Activated naive CD8-positive, alpha-beta T cell treated with anti-CD3 and anti-CD28 coated beads, Interleukin-2, amount 50 U/mL, for 24 hours (primary cell): ENCODE measurements around the gene CARNS1.
A peak's percentile ranks its signal among the peaks of the same experiment; 100 is the strongest.

Experiments used
- ATAC-seq: fragments of 150-1000 bp; cut with Tn5 transposase; one replicate; pipeline ENCODE4 v1.10.0; 2021
- DNase-seq: peaks from one replicate; pipeline ENCODE4 v3.0.0; 2021
- H3K27ac Mint-ChIP-seq: one replicate; pipeline ENCODE4 v1.8.0; 2021; ENCODE audit warnings: mild to moderate bottlenecking, mixed read lengths
- H3K27me3 Mint-ChIP-seq: one replicate; pipeline ENCODE4 v1.8.0; 2021; ENCODE audit warnings: mixed read lengths
- H3K36me3 Mint-ChIP-seq: one replicate; pipeline ENCODE4 v1.8.0; 2021; ENCODE audit warnings: low read depth, mixed read lengths
- H3K4me1 Mint-ChIP-seq: one replicate; pipeline ENCODE4 v1.8.0; 2021; ENCODE audit warnings: mixed read lengths
- H3K4me3 Mint-ChIP-seq: one replicate; pipeline ENCODE4 v1.8.0; 2021; ENCODE audit warnings: mild to moderate bottlenecking, moderate library complexity, mixed read lengths
- H3K9me3 Mint-ChIP-seq: one replicate; pipeline ENCODE4 v1.8.0; 2021; ENCODE audit warnings: mixed read lengths

CARNS1 gene

DNA sequence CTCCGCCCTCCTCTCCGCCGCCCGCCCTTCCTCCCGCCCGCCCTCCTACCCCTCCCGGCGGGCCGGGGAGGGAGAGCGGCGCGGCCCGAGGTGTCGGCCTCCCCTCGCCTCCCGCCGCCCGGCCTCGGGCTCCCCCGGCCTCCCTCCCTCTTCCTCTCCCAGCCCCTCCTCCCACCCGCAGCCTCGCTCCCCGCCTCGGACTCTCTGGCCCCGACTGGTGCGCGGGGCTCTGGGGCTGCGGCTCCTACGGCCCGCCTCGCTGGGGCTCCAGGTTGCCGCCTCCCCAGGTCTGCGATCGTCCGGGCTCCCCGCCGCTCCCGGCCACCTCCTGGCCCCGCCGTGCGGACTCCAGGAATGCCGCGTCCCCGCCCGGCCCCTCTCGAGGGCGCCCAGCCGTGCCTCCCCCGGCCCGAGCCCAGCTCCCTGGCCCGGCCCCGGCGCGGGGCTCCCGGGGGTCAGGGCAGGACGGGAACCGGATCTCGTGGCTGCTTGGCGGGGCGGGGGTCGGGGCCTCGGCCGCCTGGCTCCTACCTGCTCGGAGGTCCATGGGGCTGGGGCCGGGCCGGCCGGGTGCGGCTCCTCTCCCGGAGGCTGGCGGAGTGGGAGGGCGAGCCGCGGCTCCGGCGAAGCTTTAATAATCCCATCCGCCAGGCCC, 42.4 kb upstream of the CARNS1 start, which contains the start of gene CLCF1:
Gene CLCF1, minus strand, starts transcription at position 606 of the 655 bp plus-strand sequence. Its CDS starts 59 bp downstream, at position 547.
- H3K4me3 Mint-ChIP-seq = peak within 1 kb of the TSS; percentile 87
- H3K27me3 Mint-ChIP-seq = peaks cover 26% of the 10 kb centered on the region
- H3K9me3 Mint-ChIP-seq = no peaks in the 10 kb centered on the region
- H3K27ac Mint-ChIP-seq = peak within 1 kb of the TSS; percentile 88
- peaks cover 47% of the 10 kb centered on the region for H3K4me1 Mint-ChIP-seq
- no peaks in the 10 kb centered on the region for H3K36me3 Mint-ChIP-seq
- DNase-seq = peak; percentile 42
- peak; percentile 6 for ATAC-seq

- Mint-ChIP-seq H3K27ac (peak overlapping the region; percentile 88), H3K36me3 (no peaks in the 10 kb centered on the region), H3K27me3 (peaks cover 26% of the 10 kb centered on the region), H3K4me1 (peaks cover 45% of the 10 kb centered on the region), H3K4me3 (peak overlapping the region; percentile 87), H3K9me3 (no peaks in the 10 kb centered on the region)
- ATAC-seq = peak; percentile 60
- peak; percentile 68 for DNase-seq
Measured at GRCh38 chr11:67373648-67374570, 41.6 kb upstream of the CARNS1 start.

- no peak for ATAC-seq
- Mint-ChIP-seq H3K4me1 (peaks cover 41% of the 10 kb centered on the region), H3K27ac (peak overlapping the region; percentile 79), H3K4me3 (peak overlapping the region; percentile 87), H3K9me3 (no peaks in the 10 kb centered on the region), H3K36me3 (no peaks in the 10 kb centered on the region), H3K27me3 (peaks cover 26% of the 10 kb centered on the region)
- no peak for DNase-seq
Measured at GRCh38 chr11:67374571-67375281, 40.8 kb upstream of the CARNS1 start.

GRCh38 chr11:67375320-67376055, 40.0 kb upstream of the CARNS1 start:
- Mint-ChIP-seq H3K36me3 (no peaks in the 10 kb centered on the region), H3K4me1 (peaks cover 37% of the 10 kb centered on the region), H3K4me3 (no peak overlapping the region), H3K27ac (no peak overlapping the region), H3K27me3 (peaks cover 24% of the 10 kb centered on the region), H3K9me3 (no peaks in the 10 kb centered on the region)
- no peak for DNase-seq
- no peak for ATAC-seq

DNA sequence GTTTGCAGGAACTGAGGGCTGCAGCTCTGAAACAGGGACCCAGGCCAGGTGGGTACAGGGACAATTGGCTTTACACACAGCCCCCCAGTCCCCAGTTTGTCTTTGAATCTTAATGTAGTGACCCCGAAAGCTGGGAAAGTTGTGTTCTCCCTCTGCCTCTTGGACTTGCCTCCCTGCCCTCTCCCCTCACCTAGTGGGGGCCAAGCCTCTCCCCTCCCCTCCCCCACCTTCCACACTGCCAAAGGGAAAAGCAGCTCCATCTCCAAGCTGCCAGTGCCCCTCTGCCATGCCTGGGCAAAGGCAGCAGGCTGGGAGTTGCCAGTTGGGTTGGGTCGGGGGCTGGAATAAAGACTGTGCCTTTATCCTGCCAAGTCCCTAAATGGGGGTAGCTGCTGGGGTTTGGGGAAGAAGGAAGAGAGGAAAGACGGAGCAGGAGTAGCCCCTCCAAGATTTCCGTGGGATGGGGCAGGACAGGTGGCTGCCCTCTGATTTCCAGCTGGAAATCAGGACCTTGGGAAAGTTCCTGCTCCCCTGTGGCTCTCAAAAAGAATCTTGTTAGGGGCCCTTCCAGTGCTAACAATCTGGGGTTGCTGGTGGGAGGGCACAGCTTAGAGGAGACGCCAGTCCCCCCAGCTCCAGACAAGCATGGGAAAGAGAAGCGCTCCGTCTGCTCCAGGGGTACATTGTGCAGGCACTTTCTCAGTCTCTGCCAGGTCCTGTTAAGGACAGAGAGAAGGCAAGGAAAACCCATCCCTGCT, 39.2 kb upstream of the CARNS1 start:
- H3K27me3 Mint-ChIP-seq = peaks cover 18% of the 10 kb centered on the region
- no peaks in the 10 kb centered on the region for H3K9me3 Mint-ChIP-seq
- no peak for ATAC-seq
- H3K27ac Mint-ChIP-seq = no peak overlapping the region
- H3K4me3 Mint-ChIP-seq = no peak overlapping the region
- DNase-seq = no peak
- no peaks in the 10 kb centered on the region for H3K36me3 Mint-ChIP-seq
- H3K4me1 Mint-ChIP-seq = peaks cover 38% of the 10 kb centered on the region

- ATAC-seq (no peak), DNase-seq (no peak)
- Mint-ChIP-seq H3K4me1 (peaks cover 36% of the 10 kb centered on the region), H3K36me3 (no peaks in the 10 kb centered on the region), H3K27ac (no peak overlapping the region), H3K27me3 (peaks cover 11% of the 10 kb centered on the region), H3K4me3 (no peak overlapping the region), H3K9me3 (no peaks in the 10 kb centered on the region)
Measured at GRCh38 chr11:67376873-67377808, 38.3 kb upstream of the CARNS1 start.

GRCh38 chr11:67378544-67378943, 36.9 kb upstream of the CARNS1 start:
- Mint-ChIP-seq H3K27ac (peak overlapping the region; percentile 35), H3K9me3 (no peaks in the 10 kb centered on the region), H3K4me3 (no peak overlapping the region), H3K27me3 (peaks cover 11% of the 10 kb centered on the region), H3K36me3 (no peaks in the 10 kb centered on the region), H3K4me1 (peaks cover 36% of the 10 kb centered on the region)
- DNase-seq = no peak
- no peak for ATAC-seq

DNA sequence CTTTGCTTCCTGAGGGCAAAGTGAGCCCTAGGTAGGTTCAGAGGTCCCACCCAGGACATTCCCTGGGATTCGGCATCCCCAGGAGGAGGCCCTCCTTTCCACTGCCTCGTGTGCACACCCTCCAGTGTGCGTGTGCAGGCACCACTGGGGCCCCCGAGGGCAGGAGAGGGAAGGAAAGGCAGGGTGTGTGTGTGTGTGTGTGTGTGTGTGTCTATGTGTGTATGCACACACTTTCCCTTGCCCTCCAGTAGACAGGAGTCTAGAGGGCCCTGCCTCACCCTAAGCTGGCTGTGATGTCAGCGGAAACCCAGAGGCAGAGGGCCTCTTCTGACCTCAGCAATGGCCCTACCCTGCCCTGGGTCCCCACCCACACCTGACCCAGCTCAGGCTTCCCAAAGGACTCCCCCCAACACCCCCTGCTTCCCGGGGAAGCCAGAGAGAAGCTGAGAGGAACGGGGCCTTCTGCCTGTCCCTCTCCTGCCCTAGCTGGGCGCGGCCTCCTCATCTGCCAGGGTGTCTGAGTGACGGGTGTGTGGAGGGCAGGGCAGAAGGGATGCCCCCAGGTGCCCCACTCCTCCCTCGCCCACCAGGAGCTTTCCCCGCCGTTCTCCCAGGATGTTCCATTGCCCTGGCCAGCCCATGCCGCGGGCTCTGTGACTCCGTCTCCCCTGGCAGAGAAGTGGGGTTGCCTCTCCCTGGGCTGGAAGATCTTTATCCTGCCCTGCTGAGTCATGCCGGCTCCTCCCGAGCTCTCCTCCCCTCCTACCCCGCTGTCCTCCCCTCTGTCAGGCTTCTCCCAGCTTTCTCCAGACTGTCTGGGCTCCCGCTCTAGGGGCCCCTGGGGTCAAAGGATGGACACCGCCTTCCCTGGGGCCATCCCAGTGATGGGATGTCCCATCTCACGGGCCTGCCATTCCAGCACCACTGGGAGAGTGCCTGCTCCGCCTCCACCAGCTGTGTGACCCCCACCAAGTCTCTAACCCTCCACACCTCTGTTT, 36.1 kb upstream of the CARNS1 start:
- peak; percentile 59 for ATAC-seq
- Mint-ChIP-seq H3K9me3 (no peaks in the 10 kb centered on the region), H3K27ac (no peak overlapping the region)

GRCh38 chr11:67381244-67381972, 34.1 kb upstream of the CARNS1 start:
- H3K27ac Mint-ChIP-seq = peak overlapping the region; percentile 73
- no peaks in the 10 kb centered on the region for H3K9me3 Mint-ChIP-seq
- no peak for DNase-seq
- H3K36me3 Mint-ChIP-seq = no peaks in the 10 kb centered on the region
- ATAC-seq = no peak
- H3K4me1 Mint-ChIP-seq = peaks cover 29% of the 10 kb centered on the region
- H3K27me3 Mint-ChIP-seq = peaks cover 2% of the 10 kb centered on the region
- H3K4me3 Mint-ChIP-seq = peak overlapping the region; percentile 27

More for the DNA sequence above, 36.1 kb upstream of the CARNS1 start:
- DNase-seq = no peak
- Mint-ChIP-seq H3K4me1 (peaks cover 30% of the 10 kb centered on the region), H3K36me3 (no peaks in the 10 kb centered on the region), H3K4me3 (no peak overlapping the region), H3K27me3 (peaks cover 5% of the 10 kb centered on the region)

DNA sequence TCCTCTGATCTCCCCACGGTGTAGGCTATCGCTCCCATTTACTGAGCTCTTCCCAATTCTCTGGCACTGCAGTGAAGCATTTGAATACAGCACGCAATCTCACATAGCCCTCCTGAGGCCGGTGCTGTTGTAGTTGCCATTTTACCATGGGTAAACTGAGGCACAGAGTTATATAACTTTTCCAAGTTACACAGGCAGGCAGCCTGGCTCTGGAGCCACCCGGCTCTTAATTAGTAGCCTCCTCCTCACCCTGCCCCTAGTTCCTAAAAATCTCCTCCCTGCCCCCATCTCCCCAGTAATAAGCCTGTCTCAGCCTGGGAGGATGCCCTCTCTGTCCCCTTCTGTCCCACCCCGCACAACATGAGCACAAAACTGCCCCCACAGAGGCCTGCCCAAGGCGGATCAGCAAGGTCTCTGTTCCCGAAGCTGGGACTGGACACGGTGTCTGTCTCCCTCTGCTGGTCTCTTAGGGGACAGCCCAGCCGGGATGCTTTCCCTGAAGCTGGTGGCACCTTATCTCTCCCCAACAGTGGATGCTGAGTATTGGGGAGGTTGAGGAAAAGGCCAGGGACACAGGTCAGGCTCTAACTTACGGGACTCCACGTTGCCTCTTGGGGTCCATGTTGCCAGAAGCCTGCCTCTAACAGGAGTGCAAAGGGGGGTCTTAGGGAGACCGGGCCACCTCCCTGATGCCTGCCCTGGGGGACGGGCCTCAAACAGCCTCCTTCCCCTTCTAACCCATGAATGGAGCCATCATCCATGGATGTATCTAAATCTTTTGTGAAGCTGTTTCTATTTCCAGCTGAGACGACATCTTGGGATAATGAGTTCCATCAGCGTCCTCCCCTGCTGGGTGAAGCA, 33.0 kb upstream of the CARNS1 start:
- peak overlapping the region; percentile 46 for H3K27ac Mint-ChIP-seq
- ATAC-seq (peak; percentile 88), DNase-seq (peak; percentile 87)
- no peak overlapping the region for H3K4me3 Mint-ChIP-seq
- no peaks in the 10 kb centered on the region for H3K9me3 Mint-ChIP-seq
- H3K4me1 Mint-ChIP-seq = peaks cover 29% of the 10 kb centered on the region
- H3K27me3 Mint-ChIP-seq = peaks cover 2% of the 10 kb centered on the region
- no peaks in the 10 kb centered on the region for H3K36me3 Mint-ChIP-seq
